Measurements from ENCODE around the gene NUTM2D.
"Not testable (repeated sequence)": the region's sequence is repeated elsewhere in the genome, so short reads cannot be mapped to it uniquely, and the experiment has no call there.

DNA sequence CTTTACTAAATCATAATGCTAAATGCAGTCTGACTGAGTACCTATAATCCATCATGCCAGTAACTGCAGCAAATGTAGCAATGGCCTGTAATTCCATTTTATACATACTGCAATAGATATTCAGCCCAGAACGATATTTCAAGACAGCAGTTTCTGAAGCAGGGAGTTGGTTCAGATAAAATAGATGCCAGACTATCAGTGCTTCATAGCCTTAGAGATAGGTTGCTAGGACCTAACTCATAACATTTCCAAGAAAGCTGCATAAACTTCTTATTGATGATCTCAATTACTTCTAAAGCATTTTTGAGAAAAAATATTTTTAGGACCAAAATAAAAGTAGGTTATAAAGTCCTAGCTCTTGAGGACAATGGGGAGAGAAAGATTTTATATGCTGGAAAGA, 48.8 kb upstream of the NUTM2D start:
- TF ChIP-seq, protein P1, sequence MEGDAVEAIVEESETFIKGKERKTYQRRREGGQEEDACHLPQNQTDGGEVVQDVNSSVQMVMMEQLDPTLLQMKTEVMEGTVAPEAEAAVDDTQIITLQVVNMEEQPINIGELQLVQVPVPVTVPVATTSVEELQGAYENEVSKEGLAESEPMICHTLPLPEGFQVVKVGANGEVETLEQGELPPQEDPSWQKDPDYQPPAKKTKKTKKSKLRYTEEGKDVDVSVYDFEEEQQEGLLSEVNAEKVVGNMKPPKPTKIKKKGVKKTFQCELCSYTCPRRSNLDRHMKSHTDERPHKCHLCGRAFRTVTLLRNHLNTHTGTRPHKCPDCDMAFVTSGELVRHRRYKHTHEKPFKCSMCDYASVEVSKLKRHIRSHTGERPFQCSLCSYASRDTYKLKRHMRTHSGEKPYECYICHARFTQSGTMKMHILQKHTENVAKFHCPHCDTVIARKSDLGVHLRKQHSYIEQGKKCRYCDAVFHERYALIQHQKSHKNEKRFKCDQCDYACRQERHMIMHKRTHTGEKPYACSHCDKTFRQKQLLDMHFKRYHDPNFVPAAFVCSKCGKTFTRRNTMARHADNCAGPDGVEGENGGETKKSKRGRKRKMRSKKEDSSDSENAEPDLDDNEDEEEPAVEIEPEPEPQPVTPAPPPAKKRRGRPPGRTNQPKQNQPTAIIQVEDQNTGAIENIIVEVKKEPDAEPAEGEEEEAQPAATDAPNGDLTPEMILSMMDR (IDR thresholded peaks at IDR 0.05; ENCODE audit: low read depth, low read length), result not testable (repeated sequence)
- TF ChIP-seq EZH2phosphoT487 (IDR thresholded peaks at IDR 0.05; ENCODE audit: low read depth), result not testable (repeated sequence)
